Stimulated activated CD8-positive, alpha-beta memory T cell treated with anti-CD3 and anti-CD28 coated beads, Interleukin-4, amount 100 ng/mL, for 4 hours (primary cell): Measurements from ENCODE around the gene KRT36.

Experiments used
- DNase-seq, 2 donors: peaks; one replicate each; pipeline ENCODE4 v3.0.0-alpha.2; 2020; ENCODE audit warnings: low read depth in 2 of 2, low spot score in 1 of 2

The KRT36 gene

GRCh38 chr17:41480136-41480535 is 9.6 kb downstream of the KRT36 start:
- no peak for DNase-seq

- DNase-seq: no peak
Measured at GRCh38 chr17:41478237-41478636, 11.5 kb downstream of the KRT36 start.

- DNase-seq: no peak
Measured at GRCh38 chr17:41476866-41477815, 12.6 kb downstream of the KRT36 start.

GRCh38 chr17:41475421-41475820 is 14.3 kb downstream of the KRT36 start:
- DNase-seq: no peak

GRCh38 chr17:41474863-41475262 is 14.8 kb downstream of the KRT36 start:
- DNase-seq: no peak

GRCh38 chr17:41468346-41468745 is 21.4 kb downstream of the KRT36 start:
- DNase-seq: no peak

- no peak for DNase-seq
Measured at GRCh38 chr17:41467561-41467960, 22.1 kb downstream of the KRT36 start.

- DNase-seq: no peak
Measured at GRCh38 chr17:41466988-41467387, 22.7 kb downstream of the KRT36 start, which contains the start of gene KRT32. Gene KRT32, minus strand, starts transcription at chr17:41467386. Its CDS starts 61 bp downstream, at chr17:41467325.

- no peak for DNase-seq
Measured at GRCh38 chr17:41464682-41465081, 25.0 kb downstream of the KRT36 start.

GRCh38 chr17:41464173-41464572 is 25.5 kb downstream of the KRT36 start:
- DNase-seq: no peak

GRCh38 chr17:41463746-41464145 is 26.0 kb downstream of the KRT36 start:
- DNase-seq: no peak

- DNase-seq: no peak
Measured at GRCh38 chr17:41462705-41463104, 27.0 kb downstream of the KRT36 start.

- DNase-seq: no peak
Measured at GRCh38 chr17:41457676-41458075, 32.0 kb downstream of the KRT36 start.

GRCh38 chr17:41456204-41456603 is 33.5 kb downstream of the KRT36 start:
- no peak for DNase-seq

GRCh38 chr17:41455236-41455635 is 34.5 kb downstream of the KRT36 start:
- no peak for DNase-seq

- no peak for DNase-seq
Measured at GRCh38 chr17:41453066-41453465, 36.6 kb downstream of the KRT36 start.

- DNase-seq: no peak
Measured at GRCh38 chr17:41452281-41452680, 37.4 kb downstream of the KRT36 start.

- no peak for DNase-seq
Measured at GRCh38 chr17:41451154-41451728, 38.5 kb downstream of the KRT36 start.

GRCh38 chr17:41449008-41449407 is 40.7 kb downstream of the KRT36 start:
- DNase-seq: no peak

- DNase-seq: no peak
Measured at GRCh38 chr17:41448506-41448905, 41.2 kb downstream of the KRT36 start.

GRCh38 chr17:41446806-41447205 is 42.9 kb downstream of the KRT36 start:
- DNase-seq: no peak

GRCh38 chr17:41444640-41445039 is 45.1 kb downstream of the KRT36 start:
- DNase-seq: no peak
